ENCODE results near the gene E2F2.

DNA sequence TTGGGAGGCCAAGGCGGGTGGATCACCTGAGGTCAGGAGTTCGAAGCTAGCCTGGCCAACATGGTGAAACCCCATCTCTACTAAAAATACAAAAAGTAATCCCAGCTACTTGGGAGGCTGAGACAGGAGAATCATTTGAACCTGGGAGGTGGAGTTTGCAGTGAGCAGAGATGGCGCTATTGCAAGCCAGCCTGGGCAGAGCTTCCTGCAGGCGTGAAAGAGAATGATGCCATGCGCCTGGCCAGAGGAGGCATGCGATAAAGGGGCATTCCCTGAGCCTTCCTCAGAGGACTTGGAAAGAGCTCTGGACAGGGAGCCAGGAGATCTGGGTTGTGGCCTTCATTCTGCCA lies 3.2 kb downstream of the E2F2 start:
- no peak for TF ChIP-seq POLR2AphosphoS5 (IDR thresholded peaks at IDR 0.05; ENCODE audit: low read depth, low read length)
- no peak for TF ChIP-seq REST (IDR thresholded peaks at IDR 0.05; ENCODE audit: insufficient read depth in 1 of 2, low read depth in 2 of 2, low read length in 2 of 2)
- no peak for TF ChIP-seq TAF1 (IDR thresholded peaks at IDR 0.05; ENCODE audit: borderline replicate concordance, insufficient read depth, low read length)
